HepG2 (cell line): ENCODE data around the gene C1QTNF6. TPM values are rescaled to one million over a fixed set of nuclear protein-coding genes. Genes with fewer than 3 reads are reported as not detected.

Experiments used
- ARID4A ChIP-seq: sonication (generic); formaldehyde crosslinking; IDR thresholded peaks from 2 replicates; pipeline ENCODE4 v1.5.0; 2020; ENCODE audit warnings: mild to moderate bottlenecking, missing genetic modification reagents, borderline replicate concordance
- BRD4 ChIP-seq: sonication (generic); formaldehyde crosslinking; IDR thresholded peaks from 2 replicates; pipeline ENCODE4 v1.4.0; 2020; ENCODE audit warnings: missing genetic modification reagents
- CBX2 ChIP-seq, 2 experiments: fragments of 200-600 bp in 1 of 2; sonication (generic); formaldehyde crosslinking in 1 of 2; IDR thresholded peaks; 2 replicates each; pipeline versions ENCODE4 v1.7.0 to v1.8.1; 2018 to 2022; ENCODE audit warnings: low read depth in 2 of 2, low read length in 1 of 2, mild to moderate bottlenecking in 1 of 2, missing genetic modification reagents in 1 of 2
- CHD2 ChIP-seq: IDR thresholded peaks from 2 replicates; pipeline ENCODE4 v1.6.1; 2011; ENCODE audit warnings: low read depth, low read length, improper control_type of control experiment
- ELF1 ChIP-seq: sonication (generic); formaldehyde crosslinking; IDR thresholded peaks from 2 replicates; pipeline ENCODE4 v1.4.0; 2020; ENCODE audit warnings: missing genetic modification reagents
- FLYWCH1 ChIP-seq: sonication (generic); formaldehyde crosslinking; IDR thresholded peaks from 2 replicates; pipeline ENCODE4 v1.8.1; 2023; ENCODE audit warnings: mild to moderate bottlenecking, missing genetic modification reagents
- GABPB1 ChIP-seq: IDR thresholded peaks from 2 replicates; pipeline ENCODE4 v1.6.1; 2016; ENCODE audit warnings: mild to moderate bottlenecking, missing genetic modification reagents, moderate library complexity, missing compliant biosample characterization
- KLF6 ChIP-seq: IDR thresholded peaks from 2 replicates; pipeline ENCODE4 v1.8.0; 2016; ENCODE audit warnings: missing biosample characterization, missing genetic modification reagents
- MYPOP ChIP-seq: sonication (generic); formaldehyde crosslinking; IDR thresholded peaks from 2 replicates; pipeline ENCODE4 v1.8.1; 2023; ENCODE audit warnings: mild to moderate bottlenecking, moderate library complexity, missing genetic modification reagents
- NFATC3 ChIP-seq: sonication (generic); formaldehyde crosslinking; IDR thresholded peaks from 2 replicates; pipeline ENCODE4 v1.5.1; 2020; ENCODE audit warnings: mild to moderate bottlenecking, missing genetic modification reagents
- ONECUT2 ChIP-seq: sonication (generic); formaldehyde crosslinking; IDR thresholded peaks from 2 replicates; pipeline ENCODE4 v1.4.0; 2020; ENCODE audit warnings: missing genetic modification reagents
- RAD51 ChIP-seq: fragments of 450-650 bp; IDR thresholded peaks from 2 replicates; pipeline ENCODE4 v1.6.1; 2016; ENCODE audit warnings: borderline replicate concordance
- SRSF4 ChIP-seq: fragments of 200-400 bp; formaldehyde crosslinking; IDR thresholded peaks from one replicate; pipeline ENCODE4 v1.6.1; 2018; ENCODE audit warnings: mild to moderate bottlenecking, low read depth, low read length, moderate library complexity; ENCODE audit not compliant: poor library complexity, severe bottlenecking
- ZBTB42 ChIP-seq: sonication (generic); formaldehyde crosslinking; IDR thresholded peaks from 2 replicates; pipeline ENCODE4 v1.5.0; 2020; ENCODE audit warnings: mild to moderate bottlenecking, missing genetic modification reagents
- ZNF160 ChIP-seq: sonication (generic); formaldehyde crosslinking; IDR thresholded peaks from 2 replicates; pipeline ENCODE4 v1.8.0; 2022; ENCODE audit warnings: mild to moderate bottlenecking, inconsistent platforms, missing genetic modification reagents
- ZNF205 ChIP-seq: IDR thresholded peaks from 2 replicates; pipeline ENCODE4 v1.6.1; 2018; ENCODE audit warnings: missing biosample characterization, missing genetic modification reagents
- ZNF281 ChIP-seq: sonication (generic); formaldehyde crosslinking; IDR thresholded peaks from 2 replicates; pipeline ENCODE4 v1.4.0; 2020; ENCODE audit warnings: missing genetic modification reagents, borderline replicate concordance
- ZNF431 ChIP-seq: sonication (generic); formaldehyde crosslinking; IDR thresholded peaks from 2 replicates; pipeline ENCODE4 v1.9.0; 2022; ENCODE audit warnings: missing genetic modification reagents, low read depth, mild to moderate bottlenecking, borderline replicate concordance
- ZNF672 ChIP-seq: sonication (generic); formaldehyde crosslinking; IDR thresholded peaks from 2 replicates; pipeline ENCODE4 v1.8.1; 2022; ENCODE audit warnings: missing genetic modification reagents
- ZSCAN5A ChIP-seq: sonication (generic); formaldehyde crosslinking; IDR thresholded peaks from 2 replicates; pipeline ENCODE4 v1.8.0; 2022; ENCODE audit warnings: mild to moderate bottlenecking, missing genetic modification reagents, borderline replicate concordance
- polyA plus RNA-seq, 8 experiments: library from polyadenylated mRNA; depleted of rRNA in 3 of 8; stranded (reverse) in 7 of 8; unstranded in 1 of 8; fragments of >200 nt; fragmentation: Illumina TruSeq in 4 of 8; extraction: Trizol in 4 of 8; gene quantifications; 2 replicates each; pipeline versions ENCODE4 v1.2.1 to v1.2.3, GENCODE V29; 2011 to 2016; ENCODE audit warnings: low read depth in 4 of 8, missing spikeins in 1 of 8, mixed read lengths in 1 of 8; ENCODE audit not compliant: insufficient read depth in 1 of 8
- total RNA-seq, 5 experiments: library from RNA; depleted of rRNA; stranded (reverse); fragments of >200 nt; fragmentation: Illumina TruSeq; extraction: Trizol; gene quantifications; 2 replicates each; pipeline ENCODE4 v1.2.3, GENCODE V29; 2016; ENCODE audit warnings: low read depth in 1 of 5

The C1QTNF6 gene
- total and polyA plus RNA-seq, 2 of the 13 experiments (the other 11 are each of a cell fraction or from before 2014, with no cell fraction given) = 2.7 to 6.9 TPM

GRCh38 chr22:37199103-37199759, 11.2 kb upstream of the C1QTNF6 start (continued):
- no peak for TF ChIP-seq ZSCAN5A
- peak; percentile 65 for TF ChIP-seq ARID4A (CRISPR knock-in tag)
- no peak for TF ChIP-seq ZNF160 (CRISPR knock-in tag)
- TF ChIP-seq ZNF205 (CRISPR knock-in tag) = no peak; the same call in 1 of the 2 replicates
- TF ChIP-seq CHD2 = no peak
- no peak for TF ChIP-seq ONECUT2
- no peak for TF ChIP-seq FLYWCH1 (CRISPR knock-in tag)
- TF ChIP-seq MYPOP (CRISPR knock-in tag) = 0 out of 2 replicates have a peak, but pooled peaks have one; percentile 69
- TF ChIP-seq ELF1 (CRISPR knock-in tag) = peak; percentile 92
- TF ChIP-seq KLF6 = peak; percentile 53; the same call in 1 of the 2 replicates
- TF ChIP-seq BRD4 (CRISPR knock-in tag) = peak; percentile 33; the same call in 1 of the 2 replicates
- peak; percentile 95 for TF ChIP-seq GABPB1 (CRISPR knock-in tag)
- peak; percentile 80; the same call in 1 of the 2 replicates for TF ChIP-seq NFATC3
- TF ChIP-seq ZNF431 (CRISPR knock-in tag) = peak; percentile 71; the same call in 1 of the 2 replicates
- no peak for TF ChIP-seq ZNF672 (CRISPR knock-in tag)
- 0 out of 2 replicates have a peak, but pooled peaks have one; percentile 65 for TF ChIP-seq ZBTB42 (CRISPR knock-in tag)
- no peak for TF ChIP-seq SRSF4
- TF ChIP-seq RAD51 = no peak
- no peak for TF ChIP-seq ZNF281 (CRISPR knock-in tag)
- no peak for TF ChIP-seq CBX2 (IDR thresholded peaks at IDR 0.05; ENCODE audit: low read depth, low read length)
- no peak for TF ChIP-seq CBX2 (CRISPR knock-in tag; IDR thresholded peaks at IDR 0.05; ENCODE audit: low read depth)
